BE2C (cell line): Measurements from ENCODE around the gene SULT2A1.
"Not testable (repeated sequence)": the region's sequence is repeated elsewhere in the genome, so short reads cannot be mapped to it uniquely, and the experiment has no call there.

Experiments
- DNase-seq: peaks from one replicate; pipeline ENCODE4 v3.0.0-alpha.2; 2020
- H3K27me3 ChIP-seq: fragments of 250-450 bp; sonication (Bioruptor Pico); 2 replicates; pipeline ENCODE4 v1.5.1; 2020; ENCODE audit warnings: mild to moderate bottlenecking
- H3K36me3 ChIP-seq: fragments of 250-450 bp; sonication (Bioruptor Pico); 2 replicates; pipeline ENCODE4 v1.5.1; 2020; ENCODE audit warnings: mild to moderate bottlenecking
- H3K4me1 ChIP-seq: fragments of 250-450 bp; sonication (Bioruptor Pico); 2 replicates; pipeline ENCODE4 v1.5.1; 2020
- H3K4me3 ChIP-seq: 2 replicates; pipeline ENCODE4 v1.5.1; 2011; ENCODE audit warnings: low read depth, low read length
- H3K9me3 ChIP-seq: fragments of 250-450 bp; sonication (Bioruptor Pico); 2 replicates; pipeline ENCODE4 v1.5.1; 2020
- TF ChIP-seq, protein P1 (sequence below): IDR thresholded peaks from 2 replicates; pipeline ENCODE4 v1.5.1; 2012; ENCODE audit warnings: mild to moderate bottlenecking, low read depth, low read length

SULT2A1 gene

DNA sequence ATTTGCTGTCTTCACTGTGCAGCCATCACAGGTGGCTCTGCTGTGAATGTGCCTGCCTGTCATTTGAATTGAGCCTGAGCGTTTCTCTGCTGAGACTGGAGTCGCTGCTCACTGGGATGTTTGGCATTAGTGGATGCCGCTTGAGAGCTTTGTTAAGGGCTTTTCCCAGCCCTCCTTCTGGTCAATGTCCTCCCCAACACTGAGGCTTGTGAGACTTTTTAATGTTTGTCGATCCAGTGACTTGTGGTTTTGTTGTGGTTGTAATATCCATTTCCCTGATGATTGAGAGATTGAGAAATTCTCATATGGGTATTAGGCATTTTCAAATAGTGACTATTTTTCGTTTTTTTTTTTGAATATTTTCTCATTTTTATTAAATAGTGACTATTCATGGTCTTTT is 24.5 kb downstream of the SULT2A1 start:
- TF ChIP-seq, protein P1, sequence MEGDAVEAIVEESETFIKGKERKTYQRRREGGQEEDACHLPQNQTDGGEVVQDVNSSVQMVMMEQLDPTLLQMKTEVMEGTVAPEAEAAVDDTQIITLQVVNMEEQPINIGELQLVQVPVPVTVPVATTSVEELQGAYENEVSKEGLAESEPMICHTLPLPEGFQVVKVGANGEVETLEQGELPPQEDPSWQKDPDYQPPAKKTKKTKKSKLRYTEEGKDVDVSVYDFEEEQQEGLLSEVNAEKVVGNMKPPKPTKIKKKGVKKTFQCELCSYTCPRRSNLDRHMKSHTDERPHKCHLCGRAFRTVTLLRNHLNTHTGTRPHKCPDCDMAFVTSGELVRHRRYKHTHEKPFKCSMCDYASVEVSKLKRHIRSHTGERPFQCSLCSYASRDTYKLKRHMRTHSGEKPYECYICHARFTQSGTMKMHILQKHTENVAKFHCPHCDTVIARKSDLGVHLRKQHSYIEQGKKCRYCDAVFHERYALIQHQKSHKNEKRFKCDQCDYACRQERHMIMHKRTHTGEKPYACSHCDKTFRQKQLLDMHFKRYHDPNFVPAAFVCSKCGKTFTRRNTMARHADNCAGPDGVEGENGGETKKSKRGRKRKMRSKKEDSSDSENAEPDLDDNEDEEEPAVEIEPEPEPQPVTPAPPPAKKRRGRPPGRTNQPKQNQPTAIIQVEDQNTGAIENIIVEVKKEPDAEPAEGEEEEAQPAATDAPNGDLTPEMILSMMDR: no peak
- no peaks in the 10 kb centered on the region for H3K4me1 ChIP-seq
- H3K36me3 ChIP-seq: no peaks in the 10 kb centered on the region
- peaks cover 2% of the 10 kb centered on the region; the same call in 1 of the 2 replicates for H3K27me3 ChIP-seq
- no peak for DNase-seq
- H3K4me3 ChIP-seq: no peak overlapping the region
- no peaks in the 10 kb centered on the region for H3K9me3 ChIP-seq

DNA sequence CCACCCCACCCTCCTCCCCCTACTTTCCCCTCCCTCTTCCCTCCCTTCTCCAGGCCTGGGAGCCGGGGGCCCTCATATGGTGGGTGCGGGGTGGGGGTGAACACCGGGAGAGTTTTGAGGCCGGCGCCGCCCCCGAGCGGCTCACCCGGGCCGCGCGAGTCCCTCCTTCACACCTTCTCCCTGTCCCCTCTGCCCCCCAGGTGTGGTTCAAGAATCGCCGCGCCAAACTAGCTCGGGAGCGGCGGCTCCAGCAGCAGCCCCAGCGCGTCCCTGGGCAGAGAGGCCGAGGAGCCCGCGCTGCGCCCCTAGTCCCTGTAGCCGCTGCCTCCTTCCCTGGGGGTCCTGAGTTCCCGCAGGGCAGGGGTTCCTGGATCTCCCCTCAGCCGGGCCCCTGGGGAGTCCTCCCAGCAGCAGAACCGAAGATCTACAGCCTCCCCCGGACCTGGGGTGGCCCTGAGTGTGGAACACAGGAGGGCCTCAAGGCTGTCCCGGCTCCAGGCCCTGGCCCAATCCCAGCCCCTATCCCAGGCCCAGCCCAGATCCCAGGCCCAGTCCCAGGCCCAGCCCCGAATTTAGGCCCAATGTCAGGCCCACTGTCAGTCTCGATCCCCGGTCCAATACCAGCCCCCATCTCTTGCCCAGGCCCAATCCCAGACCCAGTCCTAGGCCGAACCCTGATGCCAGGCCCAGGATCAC is 25.4 kb downstream of the SULT2A1 start:
- no peaks in the 10 kb centered on the region for H3K9me3 ChIP-seq
- DNase-seq: no peak
- no peaks in the 10 kb centered on the region for H3K36me3 ChIP-seq
- peaks cover 2% of the 10 kb centered on the region; the same call in 1 of the 2 replicates for H3K27me3 ChIP-seq
- no peaks in the 10 kb centered on the region for H3K4me1 ChIP-seq
- H3K4me3 ChIP-seq: no peak overlapping the region
- TF ChIP-seq, protein P1: no peak

DNA sequence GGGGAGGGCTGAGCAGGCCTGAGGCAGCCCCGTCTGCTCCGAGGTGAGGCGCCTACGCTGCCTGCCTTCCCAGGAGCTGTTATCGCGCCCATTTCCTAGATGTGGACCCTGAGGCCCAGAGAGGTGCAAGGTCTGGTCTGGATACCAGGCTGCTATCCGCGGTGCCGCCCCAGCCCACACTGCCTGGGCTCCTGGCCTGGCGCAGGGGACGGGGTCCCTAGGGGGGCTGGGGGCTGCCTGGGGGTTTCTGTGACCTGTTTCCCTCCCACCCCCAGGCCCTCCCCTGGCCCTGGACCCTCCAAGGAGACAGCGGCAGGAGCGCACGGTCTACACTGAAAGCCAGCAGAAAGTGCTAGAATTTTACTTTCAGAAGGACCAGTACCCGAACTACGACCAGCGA is 26.3 kb downstream of the SULT2A1 start:
- not testable (repeated sequence) for H3K36me3 ChIP-seq, DNase-seq, H3K4me3 ChIP-seq, H3K4me1 ChIP-seq, H3K27me3 ChIP-seq, H3K9me3 ChIP-seq

DNA sequence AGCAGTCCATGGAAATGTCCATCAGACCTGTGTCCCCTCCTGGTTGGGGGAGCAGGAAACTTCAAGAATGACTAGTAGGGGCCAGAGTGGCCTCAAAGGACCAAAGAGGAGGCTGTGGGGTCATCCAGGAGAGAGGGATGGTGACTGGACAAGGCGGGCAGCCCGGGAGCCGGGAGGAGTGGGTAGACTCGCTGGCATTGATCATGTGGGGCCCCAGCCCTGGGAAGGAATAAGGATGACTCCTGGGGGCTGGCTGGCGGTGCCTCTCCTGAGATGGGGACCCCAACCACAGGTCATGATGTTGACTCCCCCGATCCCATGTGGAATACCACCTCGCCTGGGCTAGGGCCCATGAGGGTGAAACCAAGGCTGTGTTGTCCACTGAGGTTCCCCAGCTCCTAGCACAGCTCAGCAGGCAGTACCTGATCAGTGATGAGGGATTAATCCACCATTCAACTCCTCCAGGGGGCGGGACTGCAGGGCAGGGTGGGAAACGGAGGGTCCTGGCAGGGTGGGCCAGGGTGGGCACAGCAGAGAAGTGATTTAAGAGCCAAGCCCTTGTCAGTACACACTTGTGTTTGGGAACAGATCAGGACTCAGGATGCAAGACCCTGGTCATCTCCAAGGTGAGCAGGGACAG is 27.3 kb downstream of the SULT2A1 start, which contains the start of gene TPRX2:
TSS of gene TPRX2 (plus strand) at position 590 of the 640 bp plus-strand sequence. CDS start at position 602, 12 bp downstream.
- not testable (repeated sequence) for H3K4me1 ChIP-seq, DNase-seq, H3K36me3 ChIP-seq, H3K27me3 ChIP-seq, H3K4me3 ChIP-seq, H3K9me3 ChIP-seq

DNA sequence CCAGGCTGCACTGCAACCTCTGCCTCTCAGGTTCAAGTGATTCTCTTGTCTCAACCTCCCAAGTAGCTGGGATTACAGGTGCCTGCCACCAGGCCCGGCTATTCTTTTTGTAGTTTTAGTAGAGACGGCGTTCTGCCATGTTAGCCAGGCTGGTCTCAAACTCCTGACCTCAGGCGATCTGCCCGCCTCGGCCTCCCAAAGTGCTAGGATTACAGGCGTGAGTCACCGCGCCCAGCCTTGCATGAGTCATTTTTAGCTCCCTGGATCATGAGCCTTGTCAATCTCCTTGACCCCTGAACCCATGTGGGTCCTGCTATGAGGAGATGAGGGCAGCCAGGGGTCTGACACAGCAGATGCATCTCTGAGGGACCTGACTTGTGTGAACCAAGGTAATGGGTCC is 27.9 kb downstream of the SULT2A1 start:
- H3K27me3 ChIP-seq, H3K9me3 ChIP-seq, H3K4me1 ChIP-seq, H3K36me3 ChIP-seq, DNase-seq, H3K4me3 ChIP-seq: not testable (repeated sequence)

DNA sequence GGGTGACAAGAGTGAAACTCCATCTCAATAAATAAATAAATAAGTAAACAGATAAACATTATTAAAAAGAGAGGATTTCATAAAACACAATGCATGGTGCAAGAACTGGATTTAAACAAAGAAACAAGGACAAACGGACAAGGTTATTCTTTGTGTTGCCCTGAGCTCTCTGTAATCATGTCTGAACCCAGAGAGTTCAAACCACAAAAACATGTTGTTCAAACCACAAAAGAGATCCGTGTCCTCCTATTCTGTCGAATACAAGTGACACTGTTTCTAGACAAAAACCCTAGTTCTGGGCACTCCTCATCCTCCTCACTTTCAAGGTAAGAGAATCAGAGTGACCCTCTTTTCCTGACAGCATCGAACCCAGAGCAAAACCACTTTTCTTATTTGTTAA is 31.7 kb downstream of the SULT2A1 start:
- Histone ChIP-seq H3K9me3 (no peaks in the 10 kb centered on the region), H3K4me3 (no peak overlapping the region), H3K36me3 (no peaks in the 10 kb centered on the region), H3K4me1 (no peaks in the 10 kb centered on the region), H3K27me3 (peaks cover 20% of the 10 kb centered on the region)
- TF ChIP-seq, protein P1: no peak
- DNase-seq: no peak

DNA sequence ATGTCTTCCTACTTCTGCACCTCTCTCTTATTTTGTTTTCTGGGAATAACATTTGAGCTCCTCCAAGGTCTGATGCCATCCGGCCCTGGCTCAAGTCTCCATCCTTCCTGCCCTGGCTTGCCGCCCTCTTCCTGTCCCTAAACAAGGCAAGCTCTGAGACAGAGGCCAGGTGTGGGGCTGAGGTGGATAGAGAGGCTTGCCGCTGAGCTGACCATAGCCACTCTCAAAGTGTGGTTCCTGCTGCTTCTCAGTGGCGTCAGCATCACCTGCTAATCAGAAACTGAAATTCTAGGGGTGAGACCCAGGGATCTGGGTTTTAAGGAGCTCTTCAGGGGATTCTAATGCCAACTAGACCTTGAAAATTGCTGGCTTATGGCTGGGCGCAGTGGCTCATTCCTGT is 33.1 kb downstream of the SULT2A1 start:
- TF ChIP-seq, protein P1: no peak
- Histone ChIP-seq H3K27me3 (peaks cover 28% of the 10 kb centered on the region), H3K4me1 (no peaks in the 10 kb centered on the region), H3K9me3 (no peaks in the 10 kb centered on the region), H3K36me3 (no peaks in the 10 kb centered on the region), H3K4me3 (no peak overlapping the region)
- DNase-seq: no peak
